Breast epithelium (tissue), 4 donors: ENCODE measurements around the gene COL5A1. TPM values are rescaled to one million over a fixed set of nuclear protein-coding genes. Genes with fewer than 3 reads are reported as not detected.

ENCODE experiments used
- DNase-seq, 2 donors: peaks; one replicate each; pipeline ENCODE4 v3.0.0-alpha.2; 2019; ENCODE audit warnings: low spot score in 2 of 2
- H3K27ac ChIP-seq, 2 donors: fragments of 200-600 bp; sonication (generic) in 1 of 2; one replicate each; pipeline ENCODE4 v1.5.1; 2016 to 2019; ENCODE audit warnings: mild to moderate bottlenecking in 1 of 2
- H3K27me3 ChIP-seq, 2 donors: fragments of 200-600 bp; sonication (generic) in 1 of 2; one replicate each; pipeline versions ENCODE4 v1.5.1 to v1.6.0; 2017 to 2019; ENCODE audit warnings: control low read depth in 1 of 2, mild to moderate bottlenecking in 1 of 2
- H3K36me3 ChIP-seq: fragments of 200-600 bp; one replicate; pipeline ENCODE4 v1.5.1; 2019
- H3K4me1 ChIP-seq, 2 donors: fragments of 200-600 bp; sonication (generic); one replicate each; pipeline ENCODE4 v1.5.1; 2016 to 2019; ENCODE audit warnings: control low read depth in 1 of 2
- H3K4me3 ChIP-seq, 3 donors: fragments of 200-600 bp; sonication (generic); 1 replicate in 2 of 3; 2 replicates in 1 of 3; pipeline ENCODE4 v1.5.1; 2016 to 2019; ENCODE audit warnings: mild to moderate bottlenecking in 3 of 3, moderate library complexity in 2 of 3
- H3K9me3 ChIP-seq, 2 donors: fragments of 200-600 bp; sonication (generic) in 1 of 2; one replicate each; pipeline ENCODE4 v1.5.1; 2016 to 2019; ENCODE audit warnings: control low read depth in 1 of 2
- POLR2A ChIP-seq: fragments of 450-650 bp; IDR thresholded peaks from one replicate; pipeline ENCODE4 v1.6.1; 2016; ENCODE audit warnings: antibody characterized with exemption, mild to moderate bottlenecking, moderate library complexity
- POLR2AphosphoS5 ChIP-seq, 3 donors: sonication (generic); formaldehyde crosslinking; IDR thresholded peaks; one replicate each; pipeline ENCODE4 v1.6.1; 2017; ENCODE audit warnings: antibody characterized with exemption in 3 of 3
- intact Hi-C: fragments of 100-400 bp; cut with DNase I; formaldehyde crosslinking; loops from one replicate; pipeline ENCODE4 v1.15.1; 2023; ENCODE audit warnings: low total_unique reads
- total RNA-seq, 3 donors: library from RNA; depleted of rRNA; stranded (reverse); fragments of >200 nt; gene quantifications; one replicate each; pipeline ENCODE4 v1.1.0, GENCODE V29; 2016
- TF ChIP-seq, protein P1 (sequence below), 3 donors: fragments of 450-650 bp; IDR thresholded peaks; one replicate each; pipeline ENCODE4 v1.5.1; 2016 to 2017; ENCODE audit warnings: antibody characterized with exemption in 3 of 3, mild to moderate bottlenecking in 3 of 3, moderate library complexity in 3 of 3

The COL5A1 gene
- total RNA-seq, 3 donors from 2014 or later: 12.1 to 17.0 (median 15.4) TPM

DNA sequence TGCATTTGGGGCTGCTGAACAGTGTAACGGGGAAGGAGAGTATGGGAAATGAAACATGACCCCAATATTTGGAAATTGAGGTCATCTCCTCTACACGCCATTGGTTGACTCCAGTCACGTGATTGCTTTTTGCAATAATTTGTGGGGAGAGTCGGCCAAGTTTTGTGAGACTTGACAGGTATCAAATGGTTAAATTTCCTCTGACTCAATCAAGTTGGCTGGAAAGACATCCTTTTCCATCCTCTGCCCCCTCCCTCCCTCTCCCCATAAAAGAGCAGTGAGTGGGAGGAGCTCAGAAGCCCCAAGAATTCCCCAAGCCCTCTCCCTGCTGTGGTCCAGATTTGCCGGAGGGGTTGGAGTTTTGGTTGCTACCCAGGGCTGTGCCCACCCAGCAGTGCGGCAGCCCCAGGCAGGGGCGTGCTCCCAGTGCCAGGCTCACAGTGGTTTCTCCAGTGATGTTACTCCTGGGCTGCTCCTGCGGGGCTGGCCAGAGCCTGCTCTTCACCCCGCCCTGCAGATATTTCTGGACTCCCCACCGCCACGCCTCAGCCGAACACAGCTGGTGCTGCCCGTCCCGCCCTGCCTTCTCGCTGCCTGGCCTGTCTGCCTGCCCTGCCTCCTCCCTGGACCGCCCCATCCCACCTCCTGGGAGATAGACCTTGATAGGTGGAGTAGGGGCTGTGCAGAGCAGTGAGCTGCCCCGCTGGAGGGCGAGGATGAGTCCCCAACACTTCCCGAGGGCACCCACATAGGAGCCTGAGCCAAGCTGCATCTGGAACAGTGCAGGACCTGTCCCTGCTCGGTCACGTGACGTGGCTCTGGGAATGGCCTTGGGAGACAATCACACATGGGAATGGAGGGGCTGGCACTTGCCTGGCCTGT lies 3.4 kb downstream of the COL5A1 start:
- Histone ChIP-seq H3K9me3 (no peaks in the 10 kb centered on the region), H3K4me1 (peaks cover 7 to 12% of the 10 kb centered on the region in 2 donors), H3K27ac (peak overlapping the region; percentile 19 to 87), H3K4me3 (peak overlapping the region; percentile 41 to 67 (median 65)), H3K36me3 (no peaks in the 10 kb centered on the region), H3K27me3 (peaks cover 0 to 4% of the 10 kb centered on the region in 2 donors)
- peak; percentile 60 for DNase-seq
- TF ChIP-seq, protein P1, sequence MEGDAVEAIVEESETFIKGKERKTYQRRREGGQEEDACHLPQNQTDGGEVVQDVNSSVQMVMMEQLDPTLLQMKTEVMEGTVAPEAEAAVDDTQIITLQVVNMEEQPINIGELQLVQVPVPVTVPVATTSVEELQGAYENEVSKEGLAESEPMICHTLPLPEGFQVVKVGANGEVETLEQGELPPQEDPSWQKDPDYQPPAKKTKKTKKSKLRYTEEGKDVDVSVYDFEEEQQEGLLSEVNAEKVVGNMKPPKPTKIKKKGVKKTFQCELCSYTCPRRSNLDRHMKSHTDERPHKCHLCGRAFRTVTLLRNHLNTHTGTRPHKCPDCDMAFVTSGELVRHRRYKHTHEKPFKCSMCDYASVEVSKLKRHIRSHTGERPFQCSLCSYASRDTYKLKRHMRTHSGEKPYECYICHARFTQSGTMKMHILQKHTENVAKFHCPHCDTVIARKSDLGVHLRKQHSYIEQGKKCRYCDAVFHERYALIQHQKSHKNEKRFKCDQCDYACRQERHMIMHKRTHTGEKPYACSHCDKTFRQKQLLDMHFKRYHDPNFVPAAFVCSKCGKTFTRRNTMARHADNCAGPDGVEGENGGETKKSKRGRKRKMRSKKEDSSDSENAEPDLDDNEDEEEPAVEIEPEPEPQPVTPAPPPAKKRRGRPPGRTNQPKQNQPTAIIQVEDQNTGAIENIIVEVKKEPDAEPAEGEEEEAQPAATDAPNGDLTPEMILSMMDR (IDR thresholded peaks at IDR 0.05): no peak
- TF ChIP-seq POLR2A: no peak
- TF ChIP-seq POLR2AphosphoS5 (IDR thresholded peaks at IDR 0.05): peak in 2 of 3 donors; percentile 46 to 81
- intact Hi-C loops: no loop called here

DNA sequence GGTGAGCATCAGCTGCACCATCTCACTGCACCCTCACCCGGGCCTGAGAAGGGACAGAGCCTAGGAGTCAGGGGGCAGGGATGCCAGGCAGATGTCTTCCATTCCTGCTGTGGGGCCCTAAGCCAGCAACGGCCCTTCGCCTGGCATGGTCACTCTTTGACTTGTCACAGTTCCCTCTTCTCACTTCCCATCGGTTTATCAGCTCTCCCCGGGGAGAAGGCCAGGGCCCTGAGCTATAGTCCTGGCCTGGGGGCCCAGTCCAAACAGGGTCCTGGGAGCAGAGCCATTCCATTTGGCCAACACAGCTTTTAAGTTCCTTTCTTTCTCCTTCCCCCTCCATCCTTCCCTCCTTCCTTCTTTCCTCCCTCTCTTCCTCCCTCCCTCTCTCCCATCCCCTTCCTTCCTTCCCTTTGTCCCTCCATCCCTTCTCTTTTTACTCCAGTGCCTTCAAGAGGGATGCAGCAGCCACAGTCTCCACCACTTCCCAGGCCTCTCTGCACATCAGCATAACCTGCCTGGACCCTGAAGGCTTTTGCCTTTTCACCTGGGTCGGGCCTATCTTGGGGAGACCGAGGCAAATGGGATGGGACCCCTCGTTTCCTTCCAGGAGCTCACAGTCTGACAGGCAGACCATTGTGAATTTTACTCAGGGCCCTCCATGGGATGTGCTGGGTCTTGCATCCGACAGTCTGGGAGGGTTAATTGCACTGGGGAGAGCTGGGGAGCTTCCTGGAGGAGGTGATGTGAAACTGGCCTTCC lies 4.2 kb downstream of the COL5A1 start:
- peaks cover 7 to 12% of the 10 kb centered on the region in 2 donors for H3K4me1 ChIP-seq
- intact Hi-C loops: no loop called here
- peak overlapping the region; percentile 41 to 67 (median 65) for H3K4me3 ChIP-seq

DNA sequence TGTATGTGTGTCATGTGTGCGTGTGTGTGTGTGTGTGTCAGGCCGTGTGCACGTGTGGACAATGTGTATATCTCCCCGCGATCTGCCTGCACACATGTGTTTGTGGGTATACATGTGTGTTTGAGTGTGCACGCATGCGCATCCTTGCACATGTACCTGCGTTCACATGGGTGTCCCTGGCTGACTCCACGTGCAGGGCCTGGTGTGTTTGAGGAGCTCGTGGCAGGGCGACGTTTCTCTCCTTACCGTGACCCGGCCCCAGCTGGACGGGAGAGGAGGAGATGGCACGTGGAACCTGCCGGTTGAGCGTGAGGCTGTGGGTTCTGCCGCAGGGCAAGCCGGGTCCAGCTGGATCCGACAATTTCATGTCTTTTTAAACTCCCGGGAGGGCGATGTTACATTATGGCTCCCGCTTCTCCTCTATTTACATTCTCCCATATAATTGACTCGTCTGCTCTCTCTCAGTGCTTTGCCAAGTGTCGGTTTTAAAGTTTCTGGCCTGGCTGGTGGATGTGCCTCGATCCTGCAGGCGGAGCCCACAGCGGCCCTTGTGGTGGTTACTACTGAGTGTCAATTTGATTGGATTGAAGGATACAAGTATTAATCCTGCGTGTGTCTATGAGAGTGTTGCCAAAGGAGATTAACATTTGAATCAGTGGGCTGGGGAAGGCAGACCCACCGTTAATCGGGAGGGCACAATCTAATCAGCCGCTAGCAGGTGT lies 5.9 kb downstream of the COL5A1 start:
- intact Hi-C loops: no loop called here
- Histone ChIP-seq H3K4me1 (peaks cover 0 to 12% of the 10 kb centered on the region in 2 donors), H3K36me3 (no peaks in the 10 kb centered on the region), H3K9me3 (no peaks in the 10 kb centered on the region), H3K27ac (no peak overlapping the region), H3K4me3 (no peak overlapping the region), H3K27me3 (peaks cover 0 to 3% of the 10 kb centered on the region in 2 donors)
- TF ChIP-seq, protein P1 (IDR thresholded peaks at IDR 0.05): no peak
- TF ChIP-seq POLR2AphosphoS5 (IDR thresholded peaks at IDR 0.05) (no peak), POLR2A (no peak)
- DNase-seq: no peak

More for the DNA sequence above, 4.2 kb downstream of the COL5A1 start:
- H3K27ac ChIP-seq: peak overlapping the region; percentile 19 to 87
- H3K36me3 ChIP-seq: no peaks in the 10 kb centered on the region
- TF ChIP-seq POLR2A: no peak
- TF ChIP-seq, protein P1 (IDR thresholded peaks at IDR 0.05): no peak
- no peak for TF ChIP-seq POLR2AphosphoS5 (IDR thresholded peaks at IDR 0.05)
- H3K27me3 ChIP-seq: peaks cover 0 to 4% of the 10 kb centered on the region in 2 donors
- DNase-seq: no peak
- no peaks in the 10 kb centered on the region for H3K9me3 ChIP-seq

DNA sequence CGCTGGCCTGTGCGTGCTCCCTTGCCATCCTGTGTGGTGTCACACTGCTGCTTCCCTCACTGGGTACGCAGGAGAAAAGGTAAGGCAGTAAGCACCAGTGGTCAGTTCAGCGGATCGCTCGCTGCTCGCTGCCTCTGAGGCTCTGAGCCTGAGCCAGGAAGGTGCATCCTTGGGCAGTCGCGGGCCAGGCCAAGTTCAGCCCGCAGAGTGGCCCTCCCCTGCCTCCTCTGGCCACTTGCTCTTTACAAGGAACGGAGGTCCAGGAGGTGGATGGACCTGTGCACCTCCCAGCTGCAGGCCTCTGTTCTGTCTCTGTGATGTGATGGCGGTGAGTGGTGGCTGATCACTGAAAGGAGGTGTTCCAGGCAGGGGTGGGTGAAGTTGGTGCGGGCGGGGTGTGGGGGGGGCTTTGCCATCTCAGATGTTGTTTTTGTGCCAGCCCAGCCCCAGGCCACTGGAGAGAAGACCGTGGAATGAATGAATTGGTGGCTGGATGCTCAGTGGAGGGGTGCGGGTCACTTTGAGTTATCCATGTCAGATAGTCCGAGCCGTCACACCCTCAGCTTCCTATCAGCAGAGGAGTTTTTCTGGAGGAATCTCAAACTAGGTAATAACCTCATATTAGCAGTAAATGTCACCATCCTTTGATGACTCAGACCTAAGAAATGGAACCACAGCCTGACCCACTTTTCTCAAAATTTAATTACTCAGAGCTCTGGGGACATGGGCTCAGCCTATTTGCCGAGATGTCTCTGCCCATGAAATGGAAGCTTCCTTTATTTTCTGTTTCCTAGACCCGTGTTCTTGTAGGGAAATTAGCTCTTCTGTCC lies 7.3 kb downstream of the COL5A1 start:
- Histone ChIP-seq H3K4me1 (peaks cover 0 to 16% of the 10 kb centered on the region in 2 donors), H3K4me3 (no peak overlapping the region), H3K27me3 (no peaks in the 10 kb centered on the region), H3K27ac (peak overlapping the region in 1 of 2 donors; percentile 63), H3K9me3 (no peaks in the 10 kb centered on the region), H3K36me3 (no peaks in the 10 kb centered on the region)
- intact Hi-C loops: no loop called here
- no peak for TF ChIP-seq POLR2A
- no peak for TF ChIP-seq POLR2AphosphoS5 (IDR thresholded peaks at IDR 0.05)
- TF ChIP-seq, protein P1 (IDR thresholded peaks at IDR 0.05): no peak
- DNase-seq: no peak
